ENCODE data around the gene ROR2.

DNA sequence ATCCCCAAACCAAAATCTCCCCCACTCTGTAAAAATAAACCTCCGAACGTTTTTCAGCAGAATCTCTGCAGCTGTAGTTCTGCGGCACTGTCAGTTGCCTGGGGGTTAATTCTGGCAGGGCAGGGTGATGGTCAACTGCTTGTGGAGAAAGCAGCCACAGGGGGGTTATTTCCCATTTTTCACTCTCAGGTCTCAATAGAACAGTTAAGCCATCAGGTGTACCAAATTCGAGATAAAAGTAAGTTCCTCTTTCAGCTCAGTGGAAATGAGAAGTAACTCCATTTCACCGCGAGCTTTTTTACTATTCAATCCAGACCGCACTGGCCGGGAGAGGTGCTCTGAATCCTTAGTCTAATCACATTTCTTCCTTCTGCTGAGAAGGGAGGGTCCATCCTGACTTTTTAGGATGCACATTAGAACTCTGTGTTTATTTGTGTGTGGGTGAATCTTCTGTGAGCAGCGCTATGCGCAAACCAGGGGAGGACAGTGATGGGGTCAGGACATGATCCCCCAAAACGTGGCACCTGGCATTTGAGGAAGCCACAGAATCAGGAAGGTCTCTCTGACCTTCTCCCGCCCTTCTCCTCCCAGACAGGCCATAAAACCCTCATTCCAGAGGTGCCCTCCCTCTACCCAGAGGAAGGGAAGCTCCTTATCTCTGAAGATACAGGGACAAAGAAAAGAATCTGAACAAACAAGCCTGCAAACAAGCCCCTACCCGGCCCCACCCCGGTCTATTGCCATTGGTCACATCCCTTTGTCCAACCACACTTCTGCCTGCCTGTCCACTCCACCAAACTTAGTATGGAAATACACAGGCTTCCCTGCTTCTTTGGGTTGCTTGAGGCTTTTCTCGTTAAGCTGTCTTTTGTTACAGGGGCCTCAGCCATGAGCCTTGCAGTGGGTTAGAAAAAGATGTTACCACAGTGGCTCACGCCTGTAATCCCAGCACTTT is 229.0 kb downstream of the ROR2 start:
- no peak for TF ChIP-seq REST (IDR thresholded peaks at IDR 0.05; ENCODE audit: insufficient read depth in 1 of 2, low read depth in 2 of 2, low read length in 2 of 2)
- TF ChIP-seq SIN3A (IDR thresholded peaks at IDR 0.05; ENCODE audit: borderline replicate concordance, insufficient read depth, low read length): no peak
- no peak for TF ChIP-seq POLR2AphosphoS5 (IDR thresholded peaks at IDR 0.05; ENCODE audit: low read depth, low read length)
